Measurements from ENCODE around the gene SETD2.
"Not testable (repeated sequence)": the region's sequence is repeated elsewhere in the genome, so short reads cannot be mapped to it uniquely, and the experiment has no call there.

Gene SETD2

GRCh38 chr3:47041114-47041513 is 122.8 kb downstream of the SETD2 start:
- peaks cover 4% of the 10 kb centered on the region; the same call in 1 of the 2 replicates for H3K4me1 ChIP-seq (ENCODE audit: low read length)
- peaks cover 33% of the 10 kb centered on the region for H3K36me3 ChIP-seq (replicated peaks; ENCODE audit: low read depth, low read length)
- no peak overlapping the region for H3K27ac ChIP-seq (ENCODE audit: low read length)
- no peaks in the 10 kb centered on the region for H3K9me3 ChIP-seq (ENCODE audit: insufficient read depth, low read length)
- no peaks in the 10 kb centered on the region for H3K27me3 ChIP-seq (ENCODE audit: low read depth, low read length)
- no peak for TF ChIP-seq CTCF (IDR thresholded peaks at IDR 0.05; ENCODE audit: low read depth, low read length)
- TF ChIP-seq EZH2phosphoT487 (IDR thresholded peaks at IDR 0.05; ENCODE audit: low read depth) = no peak
- H3K4me2 ChIP-seq (ENCODE audit: low read length) = no peak overlapping the region
- no peaks in the 10 kb centered on the region for H3K79me2 ChIP-seq (ENCODE audit: low read length)
- H2AFZ ChIP-seq (ENCODE audit: low read depth, low read length) = no peak overlapping the region
- H3K9ac ChIP-seq (ENCODE audit: low read length) = no peak overlapping the region
- H3K4me3 ChIP-seq (ENCODE audit: low read length) = no peak overlapping the region
- H4K20me1 ChIP-seq (ENCODE audit: insufficient read depth, low read length) = no peaks in the 10 kb centered on the region

GRCh38 chr3:47037302-47037701 is 126.6 kb downstream of the SETD2 start:
- H3K4me1 ChIP-seq (ENCODE audit: low read length); H3K4me3 ChIP-seq (ENCODE audit: low read length); H3K4me2 ChIP-seq (ENCODE audit: low read length); H3K27ac ChIP-seq (ENCODE audit: low read length); H3K27me3 ChIP-seq (ENCODE audit: low read depth, low read length); H3K79me2 ChIP-seq (ENCODE audit: low read length); H2AFZ ChIP-seq (ENCODE audit: low read depth, low read length); H4K20me1 ChIP-seq (ENCODE audit: insufficient read depth, low read length); H3K9me3 ChIP-seq (ENCODE audit: insufficient read depth, low read length); H3K9ac ChIP-seq (ENCODE audit: low read length): not testable (repeated sequence)
- H3K36me3 ChIP-seq (replicated peaks; ENCODE audit: low read depth, low read length) = peaks cover 44% of the 10 kb centered on the region

- H4K20me1 ChIP-seq (ENCODE audit: insufficient read depth, low read length) = no peaks in the 10 kb centered on the region
- no peak overlapping the region for H3K9ac ChIP-seq (ENCODE audit: low read length)
- no peaks in the 10 kb centered on the region for H3K9me3 ChIP-seq (ENCODE audit: insufficient read depth, low read length)
- H3K4me2 ChIP-seq (ENCODE audit: low read length) = no peak overlapping the region
- H3K4me1 ChIP-seq (ENCODE audit: low read length) = no peaks in the 10 kb centered on the region
- H3K79me2 ChIP-seq (ENCODE audit: low read length) = no peaks in the 10 kb centered on the region
- H3K27ac ChIP-seq (ENCODE audit: low read length) = no peak overlapping the region
- peaks cover 40% of the 10 kb centered on the region for H3K36me3 ChIP-seq (replicated peaks; ENCODE audit: low read depth, low read length)
- no peak for TF ChIP-seq CTCF (IDR thresholded peaks at IDR 0.05; ENCODE audit: low read depth, low read length)
- H2AFZ ChIP-seq (ENCODE audit: low read depth, low read length) = no peak overlapping the region
- no peak overlapping the region for H3K4me3 ChIP-seq (ENCODE audit: low read length)
- no peaks in the 10 kb centered on the region for H3K27me3 ChIP-seq (ENCODE audit: low read depth, low read length)
These were observed 127.8 kb downstream of the SETD2 start for GRCh38 chr3:47036145-47036544.

GRCh38 chr3:47035645-47036044 is 128.3 kb downstream of the SETD2 start:
- Histone ChIP-seq H3K27ac (ENCODE audit: low read length) (no peak overlapping the region), H3K27me3 (ENCODE audit: low read depth, low read length) (no peaks in the 10 kb centered on the region)

More at GRCh38 chr3:47035645-47036044, 128.3 kb downstream of the SETD2 start:
- Histone ChIP-seq H3K4me3 (ENCODE audit: low read length) (no peak overlapping the region), H3K9me3 (ENCODE audit: insufficient read depth, low read length) (no peaks in the 10 kb centered on the region), H4K20me1 (ENCODE audit: insufficient read depth, low read length) (no peaks in the 10 kb centered on the region), H2AFZ (ENCODE audit: low read depth, low read length) (no peak overlapping the region), H3K9ac (ENCODE audit: low read length) (no peak overlapping the region), H3K4me1 (ENCODE audit: low read length) (no peaks in the 10 kb centered on the region), H3K4me2 (ENCODE audit: low read length) (no peak overlapping the region), H3K36me3 (replicated peaks; ENCODE audit: low read depth, low read length) (peaks cover 37% of the 10 kb centered on the region), H3K79me2 (ENCODE audit: low read length) (no peaks in the 10 kb centered on the region)
- TF ChIP-seq EZH2phosphoT487 (IDR thresholded peaks at IDR 0.05; ENCODE audit: low read depth) (no peak), CTCF (IDR thresholded peaks at IDR 0.05; ENCODE audit: low read depth, low read length) (no peak)
